OCI-LY3 (cell line): ENCODE results near the gene CCDC150.

Source experiments
- CTCF ChIP-seq: fragments of 200-600, 300-600 bp; sonication (generic); IDR thresholded peaks from 2 replicates; pipeline ENCODE4 v1.5.1; 2014; ENCODE audit warnings: antibody characterized with exemption, low read length, low read depth
- EZH2phosphoT487 ChIP-seq: fragments of 200-600 bp; shearing (Covaris generic); IDR thresholded peaks from 2 replicates; pipeline ENCODE4 v1.6.1; 2018; ENCODE audit warnings: antibody characterized with exemption, mixed run types, low read depth

- TF ChIP-seq CTCF (peak; percentile 93), EZH2phosphoT487 (no peak)
These were observed 111.6 kb downstream of the CCDC150 start for GRCh38 chr2:196750977-196751631.
